22Rv1 (cell line): Measurements from ENCODE around the gene DPH1.

Experiments
- ZFX ChIP-seq: fragments of 450-650 bp; IDR thresholded peaks from 2 replicates; pipeline ENCODE4 v1.6.1; 2017; ENCODE audit warnings: antibody characterized with exemption, borderline replicate concordance
- TF ChIP-seq, protein P1 (sequence below): fragments of 450-650 bp; IDR thresholded peaks from 2 replicates; pipeline ENCODE4 v1.5.1; 2017; ENCODE audit warnings: mild to moderate bottlenecking

DNA sequence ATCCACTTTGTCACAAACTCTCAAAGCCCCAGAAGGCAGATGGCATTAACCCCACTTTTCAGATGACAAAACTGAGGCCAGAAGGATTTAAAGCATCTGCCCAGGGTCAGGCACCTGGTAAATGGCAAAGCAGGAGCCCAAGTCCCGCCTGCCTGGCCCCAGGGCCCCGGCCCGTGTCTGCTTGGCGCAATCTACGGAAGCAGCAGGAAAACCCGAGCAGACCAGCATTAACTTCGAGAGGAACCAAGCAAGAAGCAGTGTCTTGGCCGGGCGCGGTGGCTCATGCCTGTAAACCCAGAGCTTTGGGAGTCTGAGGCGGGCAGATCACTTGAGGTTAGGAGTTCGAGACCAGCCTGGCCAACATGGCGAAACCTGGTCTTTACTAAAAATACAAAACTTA, 26.4 kb upstream of the DPH1 start:
- TF ChIP-seq, protein P1, sequence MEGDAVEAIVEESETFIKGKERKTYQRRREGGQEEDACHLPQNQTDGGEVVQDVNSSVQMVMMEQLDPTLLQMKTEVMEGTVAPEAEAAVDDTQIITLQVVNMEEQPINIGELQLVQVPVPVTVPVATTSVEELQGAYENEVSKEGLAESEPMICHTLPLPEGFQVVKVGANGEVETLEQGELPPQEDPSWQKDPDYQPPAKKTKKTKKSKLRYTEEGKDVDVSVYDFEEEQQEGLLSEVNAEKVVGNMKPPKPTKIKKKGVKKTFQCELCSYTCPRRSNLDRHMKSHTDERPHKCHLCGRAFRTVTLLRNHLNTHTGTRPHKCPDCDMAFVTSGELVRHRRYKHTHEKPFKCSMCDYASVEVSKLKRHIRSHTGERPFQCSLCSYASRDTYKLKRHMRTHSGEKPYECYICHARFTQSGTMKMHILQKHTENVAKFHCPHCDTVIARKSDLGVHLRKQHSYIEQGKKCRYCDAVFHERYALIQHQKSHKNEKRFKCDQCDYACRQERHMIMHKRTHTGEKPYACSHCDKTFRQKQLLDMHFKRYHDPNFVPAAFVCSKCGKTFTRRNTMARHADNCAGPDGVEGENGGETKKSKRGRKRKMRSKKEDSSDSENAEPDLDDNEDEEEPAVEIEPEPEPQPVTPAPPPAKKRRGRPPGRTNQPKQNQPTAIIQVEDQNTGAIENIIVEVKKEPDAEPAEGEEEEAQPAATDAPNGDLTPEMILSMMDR, result no peak
- no peak for TF ChIP-seq ZFX
